Body of pancreas (tissue), 4 donors: ENCODE data around the gene NIPAL3.

Experiments used
- POLR2A ChIP-seq, 3 donors: fragments of 450-650 bp; IDR thresholded peaks; one replicate each; pipeline ENCODE4 v1.6.1; 2016; ENCODE audit warnings: antibody characterized with exemption in 3 of 3, mild to moderate bottlenecking in 2 of 3
- TF ChIP-seq, protein P1 (sequence below), 7 experiments: fragments of 450-650 bp in 4 of 7; fragments of 200-600 bp in 3 of 7; sonication (generic) in 3 of 7; IDR thresholded peaks; one replicate each; pipeline ENCODE4 v1.5.1; 2016 to 2019; ENCODE audit warnings: antibody characterized with exemption in 7 of 7

DNA sequence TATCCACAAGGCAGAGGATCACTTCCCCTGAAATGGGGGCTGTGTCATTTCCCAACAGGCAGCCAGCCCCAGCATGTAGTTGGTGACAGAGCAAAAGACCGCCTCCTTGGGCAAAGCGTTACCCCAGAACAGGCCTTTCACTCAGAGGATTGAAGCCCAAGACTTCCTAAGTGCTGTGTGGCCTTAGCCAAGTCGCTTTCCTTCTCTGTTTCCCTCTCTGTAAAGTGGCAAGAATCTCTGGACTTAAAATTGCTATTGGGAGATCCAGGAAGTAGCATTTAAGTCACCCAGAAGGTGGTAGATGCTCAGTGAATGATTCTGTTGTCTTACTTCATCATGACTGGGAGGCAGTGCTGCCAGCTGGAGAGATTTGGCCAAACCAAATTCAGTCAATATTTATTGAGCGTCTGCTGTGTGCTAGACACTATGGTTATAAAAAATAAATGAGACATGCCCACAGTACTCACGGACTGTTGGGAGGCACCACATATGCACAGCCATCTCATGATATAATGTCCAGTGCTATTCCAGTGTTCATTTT, 35.3 kb downstream of the NIPAL3 start:
- TF ChIP-seq, protein P1, sequence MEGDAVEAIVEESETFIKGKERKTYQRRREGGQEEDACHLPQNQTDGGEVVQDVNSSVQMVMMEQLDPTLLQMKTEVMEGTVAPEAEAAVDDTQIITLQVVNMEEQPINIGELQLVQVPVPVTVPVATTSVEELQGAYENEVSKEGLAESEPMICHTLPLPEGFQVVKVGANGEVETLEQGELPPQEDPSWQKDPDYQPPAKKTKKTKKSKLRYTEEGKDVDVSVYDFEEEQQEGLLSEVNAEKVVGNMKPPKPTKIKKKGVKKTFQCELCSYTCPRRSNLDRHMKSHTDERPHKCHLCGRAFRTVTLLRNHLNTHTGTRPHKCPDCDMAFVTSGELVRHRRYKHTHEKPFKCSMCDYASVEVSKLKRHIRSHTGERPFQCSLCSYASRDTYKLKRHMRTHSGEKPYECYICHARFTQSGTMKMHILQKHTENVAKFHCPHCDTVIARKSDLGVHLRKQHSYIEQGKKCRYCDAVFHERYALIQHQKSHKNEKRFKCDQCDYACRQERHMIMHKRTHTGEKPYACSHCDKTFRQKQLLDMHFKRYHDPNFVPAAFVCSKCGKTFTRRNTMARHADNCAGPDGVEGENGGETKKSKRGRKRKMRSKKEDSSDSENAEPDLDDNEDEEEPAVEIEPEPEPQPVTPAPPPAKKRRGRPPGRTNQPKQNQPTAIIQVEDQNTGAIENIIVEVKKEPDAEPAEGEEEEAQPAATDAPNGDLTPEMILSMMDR (IDR thresholded peaks at IDR 0.05): no peak
- TF ChIP-seq POLR2A (IDR thresholded peaks at IDR 0.05): no peak
